Body of pancreas (tissue), 4 donors: Measurements from ENCODE around the gene PTX4.

ENCODE experiments used
- CTCF ChIP-seq, 7 experiments: fragments of 450-650 bp in 4 of 7; fragments of 200-600 bp in 3 of 7; sonication (generic) in 3 of 7; IDR thresholded peaks; one replicate each; pipeline ENCODE4 v1.5.1; 2016 to 2019; ENCODE audit warnings: antibody characterized with exemption in 7 of 7
- POLR2A ChIP-seq, 3 donors: fragments of 450-650 bp; IDR thresholded peaks; one replicate each; pipeline ENCODE4 v1.6.1; 2016; ENCODE audit warnings: antibody characterized with exemption in 3 of 3, mild to moderate bottlenecking in 2 of 3

- no peak for TF ChIP-seq CTCF (IDR thresholded peaks at IDR 0.05)
- peak in 2 of 3 donors; percentile 67 to 70 for TF ChIP-seq POLR2A (IDR thresholded peaks at IDR 0.05)
Measured at GRCh38 chr16:1533443-1533951, 44.8 kb upstream of the PTX4 start, which contains the start of gene TMEM204.
